SK-N-DZ (cell line): ENCODE results near the gene KIAA0319L.

Source experiments
- DNase-seq: peaks from one replicate; pipeline ENCODE4 v3.0.0-alpha.2; 2015; ENCODE audit warnings: low spot score

The KIAA0319L gene

DNA sequence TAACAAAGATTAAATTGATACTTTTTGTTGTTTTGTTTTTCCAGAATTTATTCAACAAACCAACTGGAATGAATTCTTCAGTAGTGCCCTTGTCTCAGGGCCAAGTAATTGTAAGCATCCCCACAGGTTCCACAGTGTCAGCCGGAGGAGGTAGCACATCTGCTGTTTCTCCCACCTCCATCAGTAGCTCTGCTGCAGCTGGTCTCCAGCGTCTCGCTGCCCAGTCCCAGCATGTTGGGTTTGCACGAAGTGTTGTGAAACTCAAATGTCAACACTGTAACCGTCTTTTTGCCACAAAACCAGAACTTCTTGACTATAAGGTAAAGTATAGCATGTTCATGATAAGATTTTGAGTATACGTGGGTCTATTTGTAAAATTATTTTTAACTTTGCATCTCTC is 170.2 kb downstream of the KIAA0319L start:
- DNase-seq: no peak

DNA sequence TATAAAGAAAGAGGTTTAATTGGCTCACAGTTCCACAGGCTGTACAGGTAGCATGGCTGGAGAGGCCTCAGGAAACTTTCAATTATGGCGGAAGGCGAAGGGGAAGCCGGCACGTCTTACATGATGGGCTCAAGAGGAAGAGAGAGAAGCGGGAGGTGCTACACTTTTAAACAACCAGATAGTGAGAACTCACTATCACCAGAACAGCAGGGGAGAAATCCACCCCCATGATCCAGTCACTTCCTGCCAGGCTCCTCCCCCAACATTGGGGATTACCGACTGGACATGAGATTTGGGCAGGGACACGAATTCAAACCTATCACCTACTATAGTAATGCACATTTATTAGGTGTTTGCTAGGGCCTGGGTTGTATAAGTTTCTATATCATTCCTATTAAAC is 170.9 kb downstream of the KIAA0319L start:
- no peak for DNase-seq
